Breast epithelium (tissue), 4 donors: ENCODE measurements around the gene OSCP1. TPM values are rescaled to one million over a fixed set of nuclear protein-coding genes. Genes with fewer than 3 reads are reported as not detected.
A peak's percentile ranks its signal among the peaks of the same experiment; 100 is the strongest.

ENCODE experiments used
- DNase-seq, 2 donors: peaks; one replicate each; pipeline ENCODE4 v3.0.0-alpha.2; 2019; ENCODE audit warnings: low spot score in 2 of 2
- H3K27ac ChIP-seq, 2 donors: fragments of 200-600 bp; sonication (generic) in 1 of 2; one replicate each; pipeline ENCODE4 v1.5.1; 2016 to 2019; ENCODE audit warnings: mild to moderate bottlenecking in 1 of 2
- H3K27me3 ChIP-seq, 2 donors: fragments of 200-600 bp; sonication (generic) in 1 of 2; one replicate each; pipeline versions ENCODE4 v1.5.1 to v1.6.0; 2017 to 2019; ENCODE audit warnings: control low read depth in 1 of 2, mild to moderate bottlenecking in 1 of 2
- H3K36me3 ChIP-seq: fragments of 200-600 bp; one replicate; pipeline ENCODE4 v1.5.1; 2019
- H3K4me1 ChIP-seq, 2 donors: fragments of 200-600 bp; sonication (generic); one replicate each; pipeline ENCODE4 v1.5.1; 2016 to 2019; ENCODE audit warnings: control low read depth in 1 of 2
- H3K4me3 ChIP-seq, 3 donors: fragments of 200-600 bp; sonication (generic); 1 replicate in 2 of 3; 2 replicates in 1 of 3; pipeline ENCODE4 v1.5.1; 2016 to 2019; ENCODE audit warnings: mild to moderate bottlenecking in 3 of 3, moderate library complexity in 2 of 3
- H3K9me3 ChIP-seq, 2 donors: fragments of 200-600 bp; sonication (generic) in 1 of 2; one replicate each; pipeline ENCODE4 v1.5.1; 2016 to 2019; ENCODE audit warnings: control low read depth in 1 of 2
- CTCF ChIP-seq, 3 donors: fragments of 450-650 bp; IDR thresholded peaks; one replicate each; pipeline ENCODE4 v1.5.1; 2016 to 2017; ENCODE audit warnings: antibody characterized with exemption in 3 of 3, mild to moderate bottlenecking in 3 of 3, moderate library complexity in 3 of 3
- POLR2A ChIP-seq: fragments of 450-650 bp; IDR thresholded peaks from one replicate; pipeline ENCODE4 v1.6.1; 2016; ENCODE audit warnings: antibody characterized with exemption, mild to moderate bottlenecking, moderate library complexity
- POLR2AphosphoS5 ChIP-seq, 3 donors: sonication (generic); formaldehyde crosslinking; IDR thresholded peaks; one replicate each; pipeline ENCODE4 v1.6.1; 2017; ENCODE audit warnings: antibody characterized with exemption in 3 of 3
- intact Hi-C: fragments of 100-400 bp; cut with DNase I; formaldehyde crosslinking; loops from one replicate; pipeline ENCODE4 v1.15.1; 2023; ENCODE audit warnings: low total_unique reads
- total RNA-seq, 3 donors: library from RNA; depleted of rRNA; stranded (reverse); fragments of >200 nt; gene quantifications; one replicate each; pipeline ENCODE4 v1.1.0, GENCODE V29; 2016

The OSCP1 gene
- total RNA-seq, 3 donors from 2014 or later: 12.5 to 19.3 (median 15.1) TPM

GRCh38 chr1:36464605-36465393, 14.5 kb upstream of the OSCP1 start:
- no peak for DNase-seq
- H3K27ac ChIP-seq: peak overlapping the region; percentile 94 to 97
- H3K4me3 ChIP-seq: peak overlapping the region; percentile 88 to 95 (median 92)
- intact Hi-C loops: no loop called here
- TF ChIP-seq POLR2AphosphoS5 (IDR thresholded peaks at IDR 0.05) (no peak), POLR2A (no peak), CTCF (IDR thresholded peaks at IDR 0.05) (no peak)
- H3K27me3 ChIP-seq: no peaks in the 10 kb centered on the region
- peaks cover 0 to 14% of the 10 kb centered on the region in 2 donors for H3K4me1 ChIP-seq
- no peaks in the 10 kb centered on the region for H3K9me3 ChIP-seq
- peaks cover 10% of the 10 kb centered on the region for H3K36me3 ChIP-seq

- Histone ChIP-seq H3K4me1 (peaks cover 0 to 14% of the 10 kb centered on the region in 2 donors), H3K27ac (peak within 1 kb of the TSS; percentile 94 to 97), H3K36me3 (peaks cover 10% of the 10 kb centered on the region), H3K4me3 (peak within 1 kb of the TSS; percentile 88 to 95 (median 92)), H3K9me3 (no peaks in the 10 kb centered on the region), H3K27me3 (no peaks in the 10 kb centered on the region)
- peak; percentile 94 to 96 for DNase-seq
- TF ChIP-seq CTCF (IDR thresholded peaks at IDR 0.05) (peak in 1 of 3 donors; percentile 3), POLR2AphosphoS5 (IDR thresholded peaks at IDR 0.05) (peak; percentile 92 to 99 (median 92)), POLR2A (peak; percentile 89)
- intact Hi-C loops: no loop called here
Measured at GRCh38 chr1:36463803-36464604, 13.8 kb upstream of the OSCP1 start, which contains the start of gene MRPS15. Gene MRPS15 (minus strand): TSS chr1:36464384. CDS start chr1:36464275, 109 bp downstream.

GRCh38 chr1:36463463-36463802, 13.2 kb upstream of the OSCP1 start:
- DNase-seq: no peak
- H3K27me3 ChIP-seq: no peaks in the 10 kb centered on the region
- TF ChIP-seq CTCF (IDR thresholded peaks at IDR 0.05): no peak
- TF ChIP-seq POLR2A: no peak
- TF ChIP-seq POLR2AphosphoS5 (IDR thresholded peaks at IDR 0.05): no peak
- peak overlapping the region; percentile 88 to 95 (median 92) for H3K4me3 ChIP-seq
- peaks cover 10% of the 10 kb centered on the region for H3K36me3 ChIP-seq
- H3K4me1 ChIP-seq: peaks cover 0 to 14% of the 10 kb centered on the region in 2 donors
- peak overlapping the region; percentile 94 to 97 for H3K27ac ChIP-seq
- no peaks in the 10 kb centered on the region for H3K9me3 ChIP-seq
- intact Hi-C loops: no loop called here

- DNase-seq: no peak
- no peaks in the 10 kb centered on the region for H3K27me3 ChIP-seq
- H3K9me3 ChIP-seq: no peaks in the 10 kb centered on the region
- peaks cover 0 to 9% of the 10 kb centered on the region in 2 donors for H3K4me1 ChIP-seq
- TF ChIP-seq CTCF (IDR thresholded peaks at IDR 0.05) (no peak), POLR2AphosphoS5 (IDR thresholded peaks at IDR 0.05) (no peak), POLR2A (no peak)
- intact Hi-C loops: no loop called here
- H3K36me3 ChIP-seq: peaks cover 10% of the 10 kb centered on the region
- no peak overlapping the region for H3K4me3 ChIP-seq
- H3K27ac ChIP-seq: no peak overlapping the region
Measured at GRCh38 chr1:36458910-36459309, 8.7 kb upstream of the OSCP1 start.

GRCh38 chr1:36457691-36458090, 7.4 kb upstream of the OSCP1 start:
- Histone ChIP-seq H3K36me3 (peaks cover 10% of the 10 kb centered on the region), H3K27me3 (no peaks in the 10 kb centered on the region), H3K4me3 (no peak overlapping the region), H3K4me1 (no peaks in the 10 kb centered on the region), H3K9me3 (no peaks in the 10 kb centered on the region), H3K27ac (no peak overlapping the region)
- intact Hi-C loops: no loop called here
- TF ChIP-seq POLR2A: no peak
- no peak for TF ChIP-seq CTCF (IDR thresholded peaks at IDR 0.05)
- DNase-seq: no peak
